Effector memory CD8-positive, alpha-beta T cell (primary cell): ENCODE measurements around the gene SLC24A3.

Experiments
- ATAC-seq: fragments of 150-1000 bp; cut with Tn5 transposase; replicated peaks from 2 replicates; pipeline ENCODE4 v1.10.0; 2021; ENCODE audit warnings: mild to moderate bottlenecking, moderate library complexity
- DNase-seq, 3 experiments: peaks; one replicate each; pipeline ENCODE4 v3.0.0; 2021
- H3K27ac Mint-ChIP-seq, 2 donors: one replicate each; pipeline ENCODE4 v1.8.0; 2022; ENCODE audit warnings: mild to moderate bottlenecking in 2 of 2, mixed read lengths in 2 of 2, moderate library complexity in 2 of 2
- H3K27me3 Mint-ChIP-seq, 2 donors: one replicate each; pipeline ENCODE4 v1.8.0; 2022; ENCODE audit warnings: mixed read lengths in 2 of 2
- H3K36me3 Mint-ChIP-seq: one replicate; pipeline ENCODE4 v1.8.0; 2022; ENCODE audit warnings: mild to moderate bottlenecking, moderate library complexity, mixed read lengths; ENCODE audit not compliant: insufficient read depth
- H3K4me1 Mint-ChIP-seq, 2 donors: one replicate each; pipeline ENCODE4 v1.8.0; 2022; ENCODE audit warnings: low read depth in 2 of 2, mixed read lengths in 2 of 2
- H3K4me3 Mint-ChIP-seq, 2 donors: one replicate each; pipeline ENCODE4 v1.8.0; 2022; ENCODE audit warnings: mild to moderate bottlenecking in 2 of 2, mixed read lengths in 2 of 2, moderate library complexity in 2 of 2
- H3K9me3 Mint-ChIP-seq, 2 donors: one replicate each; pipeline ENCODE4 v1.8.0; 2022; ENCODE audit warnings: mixed read lengths in 2 of 2

The SLC24A3 gene

GRCh38 chr20:19531446-19531845 is 319.0 kb downstream of the SLC24A3 start:
- Mint-ChIP-seq H3K4me3 (no peak overlapping the region), H3K9me3 (peaks cover 4 to 7% of the 10 kb centered on the region in 2 donors), H3K36me3 (no peaks in the 10 kb centered on the region), H3K27me3 (no peaks in the 10 kb centered on the region), H3K4me1 (no peaks in the 10 kb centered on the region), H3K27ac (no peak overlapping the region)
- no peak for DNase-seq
- no peak for ATAC-seq

DNA sequence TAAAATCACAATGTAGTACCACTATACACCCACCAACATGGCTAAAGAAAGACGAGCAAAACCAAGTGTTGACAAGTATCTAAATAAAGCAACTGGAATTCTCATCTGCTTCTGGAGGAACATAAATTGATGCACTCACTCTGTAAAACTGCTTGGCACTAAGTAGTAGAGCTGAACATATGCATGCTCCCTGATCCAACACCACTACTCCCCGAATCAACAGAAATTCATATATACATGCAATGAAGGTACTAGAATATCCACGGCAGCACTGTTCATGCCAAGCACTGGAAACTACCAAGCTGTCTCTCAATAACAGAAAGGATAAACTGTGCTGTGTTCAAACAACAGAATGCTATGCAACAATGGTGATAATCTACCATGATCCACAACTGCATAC is 326.1 kb downstream of the SLC24A3 start:
- Mint-ChIP-seq H3K27ac (no peak overlapping the region), H3K36me3 (no peaks in the 10 kb centered on the region), H3K9me3 (peaks cover 7% of the 10 kb centered on the region in 2 donors), H3K27me3 (no peaks in the 10 kb centered on the region), H3K4me3 (no peak overlapping the region), H3K4me1 (peaks cover 2 to 9% of the 10 kb centered on the region in 2 donors)
- DNase-seq = no peak
- ATAC-seq = no peak

GRCh38 chr20:19539191-19539590 is 326.7 kb downstream of the SLC24A3 start:
- H3K4me3 Mint-ChIP-seq = no peak overlapping the region
- H3K36me3 Mint-ChIP-seq = no peaks in the 10 kb centered on the region
- no peaks in the 10 kb centered on the region for H3K27me3 Mint-ChIP-seq
- H3K9me3 Mint-ChIP-seq = peaks cover 7% of the 10 kb centered on the region in 2 donors
- no peak overlapping the region for H3K27ac Mint-ChIP-seq
- DNase-seq (no peak), ATAC-seq (no peak)
- peaks cover 2 to 9% of the 10 kb centered on the region in 2 donors for H3K4me1 Mint-ChIP-seq

DNA sequence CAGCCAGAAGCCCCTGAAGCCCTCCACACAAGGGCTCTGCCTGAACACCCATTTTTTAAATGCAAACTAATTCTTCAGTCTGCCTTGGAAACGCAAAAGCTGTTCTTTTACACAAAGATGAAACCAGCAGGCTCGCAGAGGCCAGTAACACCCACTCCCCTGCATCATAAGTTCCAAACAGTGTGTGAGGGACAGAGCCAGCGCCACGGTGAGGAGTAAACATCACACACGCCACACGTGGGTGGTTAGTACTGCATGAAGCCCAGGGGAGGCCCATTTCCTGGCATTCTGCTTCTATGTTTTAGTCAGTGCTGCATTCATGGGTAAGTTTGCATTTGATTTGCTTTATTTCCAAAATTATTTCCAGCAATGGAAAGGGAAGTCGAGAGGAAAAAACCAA is 327.9 kb downstream of the SLC24A3 start:
- no peak for ATAC-seq
- Mint-ChIP-seq H3K4me3 (no peak overlapping the region), H3K9me3 (peaks cover 5 to 6% of the 10 kb centered on the region in 2 donors), H3K27ac (no peak overlapping the region), H3K36me3 (no peaks in the 10 kb centered on the region), H3K4me1 (peaks cover 2 to 9% of the 10 kb centered on the region in 2 donors), H3K27me3 (no peaks in the 10 kb centered on the region)
- DNase-seq = no peak

DNA sequence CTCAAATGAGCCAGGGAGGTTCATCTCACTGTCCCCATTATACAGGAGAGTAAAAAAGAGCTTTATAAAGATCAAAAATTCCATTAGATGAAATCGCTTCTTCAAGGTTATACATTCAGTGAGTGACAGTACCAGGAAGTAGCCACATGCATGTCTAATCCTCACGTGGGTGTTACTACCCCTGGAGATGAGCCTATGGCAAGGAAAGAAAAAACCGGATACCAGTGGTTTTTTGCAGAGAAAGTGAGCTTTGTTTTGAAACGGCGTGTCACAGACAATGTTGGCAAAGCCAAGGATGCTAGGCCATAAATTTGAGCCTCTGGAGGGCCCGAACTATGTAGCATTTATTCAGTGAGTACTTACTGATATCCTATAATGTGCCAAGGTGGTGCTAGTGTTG is 330.7 kb downstream of the SLC24A3 start:
- H3K4me1 Mint-ChIP-seq = peaks cover 2 to 9% of the 10 kb centered on the region in 2 donors
- H3K9me3 Mint-ChIP-seq = peaks cover 0 to 3% of the 10 kb centered on the region in 2 donors
- no peak overlapping the region for H3K4me3 Mint-ChIP-seq
- no peak overlapping the region for H3K27ac Mint-ChIP-seq
- no peaks in the 10 kb centered on the region for H3K27me3 Mint-ChIP-seq
- DNase-seq (no peak), ATAC-seq (no peak)
- no peaks in the 10 kb centered on the region for H3K36me3 Mint-ChIP-seq

- ATAC-seq (no peak), DNase-seq (no peak)
- no peaks in the 10 kb centered on the region for H3K27me3 Mint-ChIP-seq
- no peak overlapping the region for H3K4me3 Mint-ChIP-seq
- H3K4me1 Mint-ChIP-seq = peaks cover 2 to 9% of the 10 kb centered on the region in 2 donors
- H3K36me3 Mint-ChIP-seq = no peaks in the 10 kb centered on the region
- peaks cover 0 to 3% of the 10 kb centered on the region in 2 donors for H3K9me3 Mint-ChIP-seq
- no peak overlapping the region for H3K27ac Mint-ChIP-seq
These were observed 332.2 kb downstream of the SLC24A3 start for GRCh38 chr20:19544684-19545083.

GRCh38 chr20:19546648-19547047 is 334.2 kb downstream of the SLC24A3 start:
- Mint-ChIP-seq H3K27me3 (no peaks in the 10 kb centered on the region), H3K27ac (no peak overlapping the region), H3K4me1 (peaks cover 2 to 9% of the 10 kb centered on the region in 2 donors), H3K9me3 (peaks cover 0 to 3% of the 10 kb centered on the region in 2 donors), H3K36me3 (no peaks in the 10 kb centered on the region), H3K4me3 (no peak overlapping the region)
- DNase-seq (no peak), ATAC-seq (no peak)

DNA sequence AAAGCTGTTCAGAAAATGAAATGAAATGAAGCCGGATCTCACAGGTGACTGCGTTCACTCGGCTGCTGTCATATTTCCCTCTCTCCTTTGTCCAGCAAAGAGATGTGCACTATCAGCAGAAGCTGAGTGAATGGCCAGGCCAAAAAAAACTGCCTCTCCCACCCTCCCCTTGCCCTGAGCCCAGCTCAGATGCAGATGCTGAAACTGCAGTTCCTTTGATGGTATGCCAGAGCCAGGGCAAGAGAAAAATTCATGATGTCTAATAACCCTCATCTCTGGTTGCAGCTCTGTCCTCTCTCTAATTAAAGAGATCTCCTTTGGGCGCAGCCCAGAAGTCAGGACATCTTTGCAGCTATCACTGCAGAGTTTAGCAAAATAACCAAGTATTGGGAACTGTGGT is 335.1 kb downstream of the SLC24A3 start:
- no peak for DNase-seq
- Mint-ChIP-seq H3K4me1 (peaks cover under 1% of the 10 kb centered on the region in 2 donors), H3K27me3 (no peaks in the 10 kb centered on the region), H3K27ac (no peak overlapping the region), H3K9me3 (no peaks in the 10 kb centered on the region), H3K4me3 (no peak overlapping the region), H3K36me3 (no peaks in the 10 kb centered on the region)
- ATAC-seq = no peak

DNA sequence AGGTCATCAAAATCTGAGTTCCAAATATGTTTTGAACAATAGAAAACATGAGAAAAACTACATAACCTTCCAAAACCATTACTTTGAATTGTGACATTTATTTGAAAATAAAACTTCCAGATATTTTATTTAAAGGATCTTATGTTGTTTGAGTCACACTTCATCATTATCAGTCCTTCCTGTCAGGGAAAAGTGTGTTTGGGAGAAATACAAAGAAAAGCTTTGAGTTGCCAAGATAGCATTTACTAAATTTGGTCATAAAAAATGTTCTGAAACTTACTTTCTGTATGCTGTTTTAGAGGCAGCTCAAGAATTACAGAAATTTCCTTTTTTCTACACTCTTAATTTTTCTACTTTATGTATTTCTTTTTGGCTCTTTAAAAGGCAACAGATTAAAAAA is 337.5 kb downstream of the SLC24A3 start:
- ATAC-seq (no peak), DNase-seq (no peak)
- no peaks in the 10 kb centered on the region for H3K9me3 Mint-ChIP-seq
- no peaks in the 10 kb centered on the region for H3K27me3 Mint-ChIP-seq
- H3K4me3 Mint-ChIP-seq = no peak overlapping the region
- no peak overlapping the region for H3K27ac Mint-ChIP-seq
- no peaks in the 10 kb centered on the region for H3K36me3 Mint-ChIP-seq
- no peaks in the 10 kb centered on the region for H3K4me1 Mint-ChIP-seq

DNA sequence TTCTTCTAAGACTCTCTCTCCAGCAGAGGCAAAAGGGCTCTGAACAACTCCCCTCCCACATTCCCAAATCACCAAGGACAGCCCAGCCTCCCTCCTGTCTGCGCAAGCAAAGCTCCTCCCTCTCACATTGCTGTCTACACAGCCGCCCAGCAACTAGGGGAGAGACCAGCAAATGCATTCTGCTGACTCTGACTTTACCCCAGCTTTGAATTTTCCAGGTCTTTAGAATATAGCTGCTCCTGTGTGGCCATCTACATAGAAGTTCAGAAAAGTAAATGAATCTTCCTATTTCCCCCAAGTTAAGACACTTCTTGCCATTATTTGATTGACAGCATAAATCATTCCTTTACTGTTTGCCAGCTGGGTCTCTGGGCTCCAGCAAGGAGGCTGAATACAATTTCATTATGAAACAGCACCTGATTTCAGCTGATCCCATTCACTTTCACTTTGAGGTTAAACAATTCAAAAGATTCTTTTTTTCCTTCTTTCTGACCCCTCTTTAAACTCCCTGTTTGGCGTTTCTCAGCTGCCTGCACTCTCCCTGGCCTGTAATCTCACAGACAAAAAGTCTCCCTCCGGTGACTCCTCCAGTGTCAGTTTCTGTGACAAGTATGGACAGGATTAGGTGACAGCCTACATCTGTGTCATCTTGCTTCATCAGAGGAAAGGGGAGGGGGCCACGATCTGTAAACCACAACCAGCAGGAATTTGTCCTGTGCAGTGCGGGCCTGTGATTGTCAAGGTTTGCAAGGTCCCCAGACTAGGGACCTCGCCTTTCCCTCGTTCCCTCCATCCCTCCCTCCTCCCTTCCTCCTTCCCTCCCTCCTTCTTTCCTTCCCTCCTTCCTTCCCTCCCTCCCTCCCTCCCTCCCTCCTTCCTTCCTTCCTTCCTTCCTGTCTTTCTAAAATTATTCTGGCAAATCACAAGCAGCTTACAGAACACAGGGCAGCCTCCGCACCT is 340.1 kb downstream of the SLC24A3 start:
- ATAC-seq (no peak), DNase-seq (no peak)
- H3K27me3 Mint-ChIP-seq = peaks cover 0 to 6% of the 10 kb centered on the region in 2 donors
- no peaks in the 10 kb centered on the region for H3K9me3 Mint-ChIP-seq
- H3K4me1 Mint-ChIP-seq = no peaks in the 10 kb centered on the region
- no peak overlapping the region for H3K4me3 Mint-ChIP-seq
- H3K27ac Mint-ChIP-seq = no peak overlapping the region
- no peaks in the 10 kb centered on the region for H3K36me3 Mint-ChIP-seq

GRCh38 chr20:19554666-19555065 is 342.2 kb downstream of the SLC24A3 start:
- DNase-seq (no peak), ATAC-seq (no peak)
- H3K4me3 Mint-ChIP-seq = no peak overlapping the region
- no peaks in the 10 kb centered on the region for H3K4me1 Mint-ChIP-seq
- no peak overlapping the region for H3K27ac Mint-ChIP-seq
- H3K27me3 Mint-ChIP-seq = peaks cover 0 to 6% of the 10 kb centered on the region in 2 donors
- H3K36me3 Mint-ChIP-seq = no peaks in the 10 kb centered on the region
- H3K9me3 Mint-ChIP-seq = no peaks in the 10 kb centered on the region

DNA sequence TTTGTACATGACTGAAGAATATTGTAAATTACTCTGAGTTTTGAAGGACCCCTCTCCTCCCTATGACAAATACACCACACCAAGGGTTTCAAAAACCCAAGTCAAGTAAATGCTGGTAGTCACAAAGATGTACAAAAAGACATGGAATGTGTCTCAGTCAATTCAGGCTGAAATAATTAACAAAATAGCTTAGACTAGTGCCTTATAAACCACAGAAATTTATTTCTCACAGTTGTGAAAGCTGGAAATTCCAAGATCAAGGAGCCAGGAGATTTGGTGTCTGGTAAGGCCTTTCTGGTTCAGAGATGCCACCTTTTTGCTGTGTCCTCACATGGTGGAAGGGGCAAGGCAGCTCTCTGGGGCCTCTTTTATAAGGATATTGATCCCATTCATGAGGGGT is 343.3 kb downstream of the SLC24A3 start:
- Mint-ChIP-seq H3K4me1 (no peaks in the 10 kb centered on the region), H3K9me3 (no peaks in the 10 kb centered on the region), H3K27me3 (peaks cover 0 to 6% of the 10 kb centered on the region in 2 donors), H3K27ac (no peak overlapping the region), H3K36me3 (no peaks in the 10 kb centered on the region), H3K4me3 (no peak overlapping the region)
- DNase-seq (no peak), ATAC-seq (no peak)

GRCh38 chr20:19557291-19557690 is 344.8 kb downstream of the SLC24A3 start:
- DNase-seq (no peak), ATAC-seq (no peak)
- no peak overlapping the region for H3K27ac Mint-ChIP-seq
- no peaks in the 10 kb centered on the region for H3K4me1 Mint-ChIP-seq
- H3K4me3 Mint-ChIP-seq = no peak overlapping the region
- peaks cover 0 to 6% of the 10 kb centered on the region in 2 donors for H3K27me3 Mint-ChIP-seq
- no peaks in the 10 kb centered on the region for H3K36me3 Mint-ChIP-seq
- no peaks in the 10 kb centered on the region for H3K9me3 Mint-ChIP-seq

GRCh38 chr20:19560881-19561480 is 348.5 kb downstream of the SLC24A3 start:
- Mint-ChIP-seq H3K27ac (no peak overlapping the region), H3K4me1 (no peaks in the 10 kb centered on the region), H3K27me3 (peaks cover 0 to 6% of the 10 kb centered on the region in 2 donors), H3K9me3 (no peaks in the 10 kb centered on the region), H3K36me3 (no peaks in the 10 kb centered on the region), H3K4me3 (no peak overlapping the region)
- DNase-seq (no peak), ATAC-seq (no peak)
